A673 (cell line): Measurements from ENCODE around the gene PTPRQ. TPM values are rescaled to one million over a fixed set of nuclear protein-coding genes. Genes with fewer than 3 reads are reported as not detected.

Experiments
- BruUV-seq: library from RNA; stranded (reverse); fragments of 400-500 nt; replicated peaks from 2 replicates; lab custom pipeline; 2021; lab: Mats Ljungman, UMichigan
- CTCF ChIA-PET: fragments of 300-600 bp; sonication (Branson Sonifier 250); formaldehyde crosslinking; loops from one replicate; lab custom pipeline; 2022; ENCODE audit warnings: antibody characterized with exemption; lab: Charles Lee
- POLR2A ChIA-PET: fragments of 300-600 bp; sonication (Branson Sonifier 250); formaldehyde crosslinking; loops from one replicate; lab custom pipeline; 2022; ENCODE audit warnings: antibody characterized with exemption; ENCODE audit not compliant: low non-redundant PET; lab: Charles Lee
- DNase-seq: peaks from one replicate; pipeline ENCODE4 v3.0.0-alpha.2; 2015; ENCODE audit warnings: low spot score
- H3K27ac ChIP-seq: fragments of 200-600 bp; sonication (generic); 2 replicates; pipeline ENCODE4 v1.5.1; 2016; ENCODE audit warnings: mixed run types, low read depth, mild to moderate bottlenecking, mixed read lengths, antibody characterized with exemption, low read length; ENCODE audit not compliant: poor library complexity, severe bottlenecking
- H3K27me3 ChIP-seq: fragments of 200-600 bp; sonication (generic); replicated peaks from 2 replicates; pipeline ENCODE4 v1.6.1; 2017; ENCODE audit warnings: mixed run types, low read depth, mild to moderate bottlenecking, mixed read lengths, antibody characterized with exemption, low read length; ENCODE audit not compliant: insufficient read depth, poor library complexity
- H3K36me3 ChIP-seq: fragments of 200-600 bp; sonication (generic); 2 replicates; pipeline ENCODE4 v1.6.1; 2016; ENCODE audit warnings: mixed run types, mild to moderate bottlenecking, mixed read lengths, antibody characterized with exemption, low read length; ENCODE audit not compliant: insufficient read depth, poor library complexity, severe bottlenecking
- H3K4me1 ChIP-seq: fragments of 200-600 bp; sonication (generic); 2 replicates; pipeline ENCODE4 v1.6.1; 2017; ENCODE audit warnings: mixed run types, mild to moderate bottlenecking, mixed read lengths, antibody characterized with exemption, low read length; ENCODE audit not compliant: insufficient read depth, poor library complexity, severe bottlenecking
- H3K4me3 ChIP-seq: fragments of 200-600 bp; sonication (generic); 2 replicates; pipeline ENCODE4 v1.5.1; 2016; ENCODE audit warnings: low read depth, mixed run types, mild to moderate bottlenecking, mixed read lengths, low read length; ENCODE audit not compliant: poor library complexity, severe bottlenecking
- H3K9me3 ChIP-seq: fragments of 200-600 bp; sonication (generic); 2 replicates; pipeline ENCODE4 v1.6.1; 2016; ENCODE audit warnings: mixed run types, low read depth, mild to moderate bottlenecking, mixed read lengths, antibody characterized with exemption, low read length; ENCODE audit not compliant: poor library complexity, severe bottlenecking
- CTCF ChIP-seq: fragments of 300-800, 200-600 bp; sonication (generic); conservative IDR thresholded peaks from 2 replicates; pipeline ENCODE4 v1.5.1; 2017; ENCODE audit warnings: low read depth, mild to moderate bottlenecking, antibody characterized with exemption, low read length, moderate library complexity, mixed read lengths
- EZH2 ChIP-seq: fragments of 200-600 bp; sonication (generic); IDR thresholded peaks from 2 replicates; pipeline ENCODE4 v1.6.1; 2017; ENCODE audit warnings: borderline replicate concordance, low read depth, mild to moderate bottlenecking, mixed read lengths, antibody characterized with exemption, low read length; ENCODE audit not compliant: poor library complexity, severe bottlenecking
- intact Hi-C: fragments of 100-400 bp; cut with micrococcal nuclease; formaldehyde crosslinking; loops from one replicate; pipeline ENCODE4 v1.10.0; 2022; ENCODE audit not compliant: unreplicated experiment
- total RNA-seq: library from RNA; stranded (reverse); gene quantifications from 2 replicates; pipeline ENCODE4 v1.2.3, GENCODE V29; 2021

The PTPRQ gene
- total RNA-seq, 1 experiment from 2014 or later, result 0.15 TPM

- no peaks in the 10 kb centered on the region for H3K36me3 ChIP-seq
- ChIA-PET POLR2A (interaction anchor here (0.6 kb wide), 1 partner anchor 12 kb away, joined by 3 read pairs; no protein-coding TSS in a partner anchor), CTCF (no interaction called here)
- no peaks in the 10 kb centered on the region for H3K4me1 ChIP-seq
- no peaks in the 10 kb centered on the region for H3K9me3 ChIP-seq
- TF ChIP-seq CTCF (no peak), EZH2 (no peak)
- DNase-seq, result no peak
- no TSS peak for BruUV-seq
- intact Hi-C loops, result no loop called here
- H3K27ac ChIP-seq, result no peak overlapping the region
- H3K4me3 ChIP-seq, result no peak overlapping the region
- H3K27me3 ChIP-seq, result no peaks in the 10 kb centered on the region
Observed at GRCh38 chr12:80712866-80713265, 268.8 kb downstream of the PTPRQ start.

- TF ChIP-seq EZH2 (no peak), CTCF (no peak)
Observed at GRCh38 chr12:80713419-80713818, 269.4 kb downstream of the PTPRQ start.

GRCh38 chr12:80714055-80714454 lies 270.0 kb downstream of the PTPRQ start:
- H3K4me3 ChIP-seq, result no peak overlapping the region

More at GRCh38 chr12:80713419-80713818, 269.4 kb downstream of the PTPRQ start:
- CTCF ChIA-PET, result no interaction called here
- intact Hi-C loops, result no loop called here
- H3K9me3 ChIP-seq, result no peaks in the 10 kb centered on the region
- H3K27me3 ChIP-seq, result no peaks in the 10 kb centered on the region
- no peak overlapping the region for H3K27ac ChIP-seq
- no TSS peak for BruUV-seq
- POLR2A ChIA-PET, result no interaction called here
- no peak for DNase-seq
- H3K4me1 ChIP-seq, result no peaks in the 10 kb centered on the region
- no peaks in the 10 kb centered on the region for H3K36me3 ChIP-seq
- no peak overlapping the region for H3K4me3 ChIP-seq

More at GRCh38 chr12:80714055-80714454, 270.0 kb downstream of the PTPRQ start:
- intact Hi-C loops, result no loop called here
- TF ChIP-seq EZH2 (no peak), CTCF (no peak)
- Histone ChIP-seq H3K9me3 (no peaks in the 10 kb centered on the region), H3K36me3 (no peaks in the 10 kb centered on the region), H3K27me3 (no peaks in the 10 kb centered on the region), H3K27ac (no peak overlapping the region), H3K4me1 (no peaks in the 10 kb centered on the region)
- POLR2A ChIA-PET, result no interaction called here
- no peak for DNase-seq
- CTCF ChIA-PET, result no interaction called here
- BruUV-seq, result no TSS peak
